ENCODE results near the gene EPB41L2. TPM values are rescaled to one million over a fixed set of nuclear protein-coding genes. Genes with fewer than 3 reads are reported as not detected.

The EPB41L2 gene
- total RNA-seq, 4 donors from 2014 or later = 57.2 to 116 (median 85.2) TPM

DNA sequence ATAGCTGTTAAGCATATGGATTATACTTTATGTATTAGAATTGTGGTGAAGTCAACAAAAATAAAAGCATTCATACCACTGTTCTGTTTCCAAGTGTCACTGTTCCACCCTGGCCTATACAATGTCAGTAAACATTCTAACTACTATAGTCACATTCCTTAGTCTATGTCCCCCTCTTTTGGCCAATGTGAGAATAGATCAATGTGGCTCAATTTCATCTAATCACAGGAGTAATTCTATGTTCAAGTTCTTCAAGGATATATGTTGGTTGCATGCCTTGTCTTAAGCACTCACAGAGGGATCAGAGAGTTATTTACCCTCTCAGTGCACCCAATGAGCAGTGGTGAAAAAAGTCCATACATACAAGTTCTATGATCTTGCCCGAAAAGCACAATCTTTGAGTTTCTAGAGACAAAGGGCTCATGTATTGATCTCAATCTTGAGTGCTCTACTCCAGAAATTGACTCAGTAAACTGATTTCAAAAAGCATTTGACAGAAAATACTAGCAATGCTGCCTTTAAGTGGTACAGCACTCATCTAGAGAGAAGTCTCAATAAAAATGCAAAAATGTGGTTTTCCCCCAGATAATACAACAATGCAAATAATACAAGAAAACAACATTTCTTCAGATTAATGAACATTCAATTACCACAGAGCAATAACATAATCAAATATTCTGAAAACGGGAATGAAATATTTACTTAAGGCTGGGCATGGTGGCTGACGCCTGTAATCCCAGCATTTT is 219.3 kb downstream of the EPB41L2 start:
- peaks cover 0 to 8% (median 0%) of the 10 kb centered on the region in 3 donors for H3K4me1 ChIP-seq
- no peak for ATAC-seq
- 76 to 97% methylated on average over 3 of the region's 3 CpGs for WGBS, 2 donors (ENCODE audit: low coverage in 1 of 2)
- no peaks in the 10 kb centered on the region for H3K27me3 ChIP-seq
- TF ChIP-seq POLR2A (IDR thresholded peaks at IDR 0.05) (no peak), CTCF (IDR thresholded peaks at IDR 0.05) (peak in 3 of 4 experiments; percentile 37 to 48 (median 40))
- H3K9me3 ChIP-seq = no peaks in the 10 kb centered on the region
- peaks cover 0 to 8% of the 10 kb centered on the region in 2 donors for H3K36me3 ChIP-seq
- H3K4me3 ChIP-seq = no peak overlapping the region
- H3K27ac ChIP-seq = no peak overlapping the region

- no peak overlapping the region for H3K27ac ChIP-seq
- H3K4me1 ChIP-seq = no peaks in the 10 kb centered on the region
- H3K27me3 ChIP-seq = no peaks in the 10 kb centered on the region
- peaks cover 0 to 8% of the 10 kb centered on the region in 2 donors for H3K36me3 ChIP-seq
- no peak overlapping the region for H3K4me3 ChIP-seq
- ATAC-seq = no peak
- TF ChIP-seq EP300 (IDR thresholded peaks at IDR 0.05) (no peak), CTCF (IDR thresholded peaks at IDR 0.05) (no peak), POLR2A (IDR thresholded peaks at IDR 0.05) (no peak), POLR2AphosphoS5 (IDR thresholded peaks at IDR 0.05) (no peak)
- WGBS, 2 donors (ENCODE audit: low coverage in 1 of 2) = 27 to 59% methylated on average over 4 of the region's 4 CpGs
- no peaks in the 10 kb centered on the region for H3K9me3 ChIP-seq
Measured at GRCh38 chr6:130841128-130841728, 221.8 kb downstream of the EPB41L2 start.

GRCh38 chr6:130840050-130840449 is 223.0 kb downstream of the EPB41L2 start:
- no peaks in the 10 kb centered on the region for H3K27me3 ChIP-seq
- H3K27ac ChIP-seq = no peak overlapping the region
- ATAC-seq = no peak
- 94 to 100% methylated on average over 2 of the region's 2 CpGs for WGBS, 2 donors (ENCODE audit: low coverage in 1 of 2)
- TF ChIP-seq POLR2A (IDR thresholded peaks at IDR 0.05) (no peak), EP300 (IDR thresholded peaks at IDR 0.05) (no peak), CTCF (IDR thresholded peaks at IDR 0.05) (no peak), POLR2AphosphoS5 (IDR thresholded peaks at IDR 0.05) (no peak)
- H3K36me3 ChIP-seq = peaks cover 0 to 8% of the 10 kb centered on the region in 2 donors
- no peaks in the 10 kb centered on the region for H3K9me3 ChIP-seq
- H3K4me3 ChIP-seq = no peak overlapping the region
- H3K4me1 ChIP-seq = no peaks in the 10 kb centered on the region

- TF ChIP-seq EP300 (IDR thresholded peaks at IDR 0.05) (no peak), CTCF (IDR thresholded peaks at IDR 0.05) (no peak), POLR2A (IDR thresholded peaks at IDR 0.05) (no peak), POLR2AphosphoS5 (IDR thresholded peaks at IDR 0.05) (no peak)
- Histone ChIP-seq H3K27ac (no peak overlapping the region), H3K4me3 (no peak overlapping the region), H3K9me3 (no peaks in the 10 kb centered on the region), H3K4me1 (no peaks in the 10 kb centered on the region), H3K27me3 (no peaks in the 10 kb centered on the region), H3K36me3 (peaks cover 0 to 8% of the 10 kb centered on the region in 2 donors)
- ATAC-seq = no peak
- 60 to 97% methylated on average over 1 to 2 of the region's 2 CpGs for WGBS, 2 donors (ENCODE audit: low coverage in 1 of 2)
Measured at GRCh38 chr6:130839379-130839778, 223.7 kb downstream of the EPB41L2 start.

GRCh38 chr6:130838951-130839350 is 224.1 kb downstream of the EPB41L2 start:
- Histone ChIP-seq H3K4me1 (no peaks in the 10 kb centered on the region), H3K36me3 (peaks cover 0 to 8% of the 10 kb centered on the region in 2 donors), H3K9me3 (no peaks in the 10 kb centered on the region), H3K27me3 (no peaks in the 10 kb centered on the region), H3K27ac (peak overlapping the region in 1 of 4 donors; percentile 33), H3K4me3 (no peak overlapping the region)
- no peak for ATAC-seq
- no peak for TF ChIP-seq POLR2AphosphoS5 (IDR thresholded peaks at IDR 0.05)
- no peak for TF ChIP-seq POLR2A (IDR thresholded peaks at IDR 0.05)
- TF ChIP-seq EP300 (IDR thresholded peaks at IDR 0.05) = no peak
- TF ChIP-seq CTCF (IDR thresholded peaks at IDR 0.05) = no peak
- WGBS, 2 donors (ENCODE audit: low coverage in 1 of 2) = 32 to 50% methylated on average over 5 of the region's 5 CpGs
